Measurements from ENCODE around the gene PHB1.

- TF ChIP-seq CTCF (conservative IDR thresholded peaks at IDR 0.05; ENCODE audit: low read depth in 2 of 2): no peak
- no peak for TF ChIP-seq POLR2AphosphoS5 (IDR thresholded peaks at IDR 0.05; ENCODE audit: low read depth)
- no peak for TF ChIP-seq EZH2phosphoT487 (IDR thresholded peaks at IDR 0.05; ENCODE audit: unreplicated experiment)
- TF ChIP-seq NANOG (IDR thresholded peaks at IDR 0.05; ENCODE audit: borderline replicate concordance): no peak
- TF ChIP-seq, protein P1, sequence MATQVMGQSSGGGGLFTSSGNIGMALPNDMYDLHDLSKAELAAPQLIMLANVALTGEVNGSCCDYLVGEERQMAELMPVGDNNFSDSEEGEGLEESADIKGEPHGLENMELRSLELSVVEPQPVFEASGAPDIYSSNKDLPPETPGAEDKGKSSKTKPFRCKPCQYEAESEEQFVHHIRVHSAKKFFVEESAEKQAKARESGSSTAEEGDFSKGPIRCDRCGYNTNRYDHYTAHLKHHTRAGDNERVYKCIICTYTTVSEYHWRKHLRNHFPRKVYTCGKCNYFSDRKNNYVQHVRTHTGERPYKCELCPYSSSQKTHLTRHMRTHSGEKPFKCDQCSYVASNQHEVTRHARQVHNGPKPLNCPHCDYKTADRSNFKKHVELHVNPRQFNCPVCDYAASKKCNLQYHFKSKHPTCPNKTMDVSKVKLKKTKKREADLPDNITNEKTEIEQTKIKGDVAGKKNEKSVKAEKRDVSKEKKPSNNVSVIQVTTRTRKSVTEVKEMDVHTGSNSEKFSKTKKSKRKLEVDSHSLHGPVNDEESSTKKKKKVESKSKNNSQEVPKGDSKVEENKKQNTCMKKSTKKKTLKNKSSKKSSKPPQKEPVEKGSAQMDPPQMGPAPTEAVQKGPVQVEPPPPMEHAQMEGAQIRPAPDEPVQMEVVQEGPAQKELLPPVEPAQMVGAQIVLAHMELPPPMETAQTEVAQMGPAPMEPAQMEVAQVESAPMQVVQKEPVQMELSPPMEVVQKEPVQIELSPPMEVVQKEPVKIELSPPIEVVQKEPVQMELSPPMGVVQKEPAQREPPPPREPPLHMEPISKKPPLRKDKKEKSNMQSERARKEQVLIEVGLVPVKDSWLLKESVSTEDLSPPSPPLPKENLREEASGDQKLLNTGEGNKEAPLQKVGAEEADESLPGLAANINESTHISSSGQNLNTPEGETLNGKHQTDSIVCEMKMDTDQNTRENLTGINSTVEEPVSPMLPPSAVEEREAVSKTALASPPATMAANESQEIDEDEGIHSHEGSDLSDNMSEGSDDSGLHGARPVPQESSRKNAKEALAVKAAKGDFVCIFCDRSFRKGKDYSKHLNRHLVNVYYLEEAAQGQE (IDR thresholded peaks at IDR 0.05; ENCODE audit: unreplicated experiment): no peak
Observed at GRCh38 chr17:49399995-49400394, 14.7 kb downstream of the PHB1 start.

Data from GM23338 (cell line).